ENCODE measurements around the gene AXDND1. TPM values are rescaled to one million over a fixed set of nuclear protein-coding genes. Genes with fewer than 3 reads are reported as not detected.
A peak's percentile ranks its signal among the peaks of the same experiment; 100 is the strongest.
"Not testable (repeated sequence)": the region's sequence is repeated elsewhere in the genome, so short reads cannot be mapped to it uniquely, and the experiment has no call there.

AXDND1 gene
- total and polyA plus RNA-seq, 9 donors: 0.13 to 0.28 (median 0.23) TPM; not detected in 3

DNA sequence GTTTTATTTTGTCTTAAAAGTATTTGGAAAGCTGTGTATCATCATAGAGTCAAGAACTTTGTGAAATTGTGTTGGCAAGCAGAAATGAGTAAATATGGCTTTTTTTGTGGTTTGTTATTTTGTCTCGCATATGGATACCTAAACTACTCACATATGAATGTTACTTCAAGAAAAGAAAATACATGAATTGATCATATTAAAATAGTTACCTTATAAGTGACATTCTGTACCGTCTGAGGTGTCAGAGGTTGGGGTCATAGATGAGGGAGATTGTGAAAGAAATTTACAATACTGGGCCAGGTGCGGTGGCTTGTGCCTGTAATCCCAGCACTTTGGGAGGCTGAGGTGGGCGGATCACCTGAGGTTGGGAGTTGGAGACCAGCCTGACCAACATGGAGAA, 31.3 kb upstream of the AXDND1 start:
- H3K9me3 ChIP-seq (replicated peaks; ENCODE audit: control insufficient read depth, low read depth, low read length): no peaks in the 10 kb centered on the region
- H3K4me3 ChIP-seq (ENCODE audit: low read length): no peak overlapping the region
- peaks cover 7% of the 10 kb centered on the region for H3K36me3 ChIP-seq (ENCODE audit: control insufficient read depth, insufficient read depth, low read length)
- DNase-seq: no peak
- H3K27ac ChIP-seq (ENCODE audit: low read length): no peak overlapping the region
- no peaks in the 10 kb centered on the region for H3K4me1 ChIP-seq (ENCODE audit: control insufficient read depth, insufficient read depth, low read length)
- WGBS (ENCODE audit: insufficient coverage): 90% methylated on average over 2 of the region's 4 CpGs
- H3K27me3 ChIP-seq (ENCODE audit: control insufficient read depth, insufficient read depth, low read length): no peaks in the 10 kb centered on the region

DNA sequence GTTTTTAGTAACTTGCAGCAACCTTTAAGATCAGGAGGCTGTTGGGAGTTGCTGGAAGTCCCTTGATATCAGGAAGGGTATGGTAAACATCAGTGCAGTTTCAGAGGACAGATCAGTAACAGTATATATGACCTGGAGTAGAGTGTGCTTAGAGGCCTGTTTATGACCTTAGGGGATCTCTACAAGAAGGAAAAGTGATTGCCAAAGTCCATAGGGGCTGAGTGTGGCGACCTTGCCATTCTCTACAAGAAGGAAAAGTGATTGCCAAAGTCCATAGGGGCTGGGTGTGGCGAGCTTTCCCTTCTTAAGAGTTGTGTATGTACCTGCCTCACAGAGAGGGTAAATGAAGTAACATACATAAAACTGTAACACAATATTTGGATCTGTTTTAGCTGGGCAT, 28.5 kb upstream of the AXDND1 start:
- no peak overlapping the region for H3K4me3 ChIP-seq (ENCODE audit: low read length)
- no peaks in the 10 kb centered on the region for H3K4me1 ChIP-seq (ENCODE audit: control insufficient read depth, insufficient read depth, low read length)
- H3K27ac ChIP-seq (ENCODE audit: low read length): no peak overlapping the region
- peaks cover 13% of the 10 kb centered on the region for H3K36me3 ChIP-seq (ENCODE audit: control insufficient read depth, insufficient read depth, low read length)
- DNase-seq: no peak
- H3K27me3 ChIP-seq (ENCODE audit: control insufficient read depth, insufficient read depth, low read length): no peaks in the 10 kb centered on the region
- H3K9me3 ChIP-seq (replicated peaks; ENCODE audit: control insufficient read depth, low read depth, low read length): no peaks in the 10 kb centered on the region
- WGBS (ENCODE audit: insufficient coverage): no CpG with 5 or more reads among the region's 2 CpGs

DNA sequence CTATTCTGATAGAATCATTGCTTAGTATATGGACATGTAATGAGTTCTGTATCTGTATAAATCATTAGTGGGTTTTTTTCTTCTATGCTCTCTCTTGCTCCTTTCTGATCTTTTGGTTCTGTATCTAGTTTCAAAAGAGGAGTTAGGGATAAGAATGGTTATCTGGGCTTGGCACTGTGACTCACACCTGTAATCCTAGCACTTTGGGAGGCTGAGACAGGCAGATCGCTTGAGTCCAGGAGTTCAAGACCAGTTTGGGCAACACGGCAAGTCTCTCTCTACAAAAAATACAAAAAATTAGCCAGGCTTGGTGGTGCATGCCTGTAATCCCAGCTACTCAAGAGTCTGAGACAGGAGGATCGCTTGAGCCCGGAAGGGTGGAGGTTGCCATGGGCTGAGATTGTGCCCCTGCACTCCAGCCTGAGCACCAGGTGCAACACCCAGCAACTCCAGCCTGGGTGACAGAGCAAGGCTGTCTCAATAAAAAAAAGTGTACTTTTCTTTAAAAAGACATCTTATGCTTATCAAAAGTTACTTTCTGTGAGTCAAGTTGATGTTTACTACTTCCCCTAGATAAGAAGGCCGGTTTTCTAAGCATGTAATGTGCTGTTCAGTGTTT, 27.7 kb upstream of the AXDND1 start:
- H3K27me3 ChIP-seq (ENCODE audit: control insufficient read depth, insufficient read depth, low read length): no peaks in the 10 kb centered on the region
- no peak overlapping the region for H3K27ac ChIP-seq (ENCODE audit: low read length)
- H3K4me3 ChIP-seq (ENCODE audit: low read length): no peak overlapping the region
- no peaks in the 10 kb centered on the region for H3K9me3 ChIP-seq (replicated peaks; ENCODE audit: control insufficient read depth, low read depth, low read length)
- no peak for DNase-seq
- 80% methylated on average over 4 of the region's 5 CpGs for WGBS (ENCODE audit: insufficient coverage)
- no peaks in the 10 kb centered on the region for H3K4me1 ChIP-seq (ENCODE audit: control insufficient read depth, insufficient read depth, low read length)
- peaks cover 13% of the 10 kb centered on the region for H3K36me3 ChIP-seq (ENCODE audit: control insufficient read depth, insufficient read depth, low read length)

DNA sequence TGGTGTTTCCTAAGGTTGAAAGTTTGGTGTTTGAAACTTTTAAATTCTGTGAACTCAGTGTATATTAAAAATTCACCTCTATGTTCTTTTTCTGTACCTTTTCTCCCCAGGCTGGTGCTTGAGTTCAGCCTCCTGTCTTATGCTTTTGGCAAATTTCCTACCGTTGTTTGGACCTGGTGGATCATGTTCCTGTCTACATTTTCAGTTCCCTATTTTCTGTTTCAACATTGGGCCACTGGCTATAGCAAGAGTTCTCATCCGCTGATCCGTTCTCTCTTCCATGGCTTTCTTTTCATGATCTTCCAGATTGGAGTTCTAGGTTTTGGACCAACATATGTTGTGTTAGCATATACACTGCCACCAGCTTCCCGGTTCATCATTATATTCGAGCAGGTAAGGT, 24.9 kb upstream of the AXDND1 start:
- H3K4me3 ChIP-seq (ENCODE audit: low read length): no peak overlapping the region
- H3K27me3 ChIP-seq (ENCODE audit: control insufficient read depth, insufficient read depth, low read length): no peaks in the 10 kb centered on the region
- peak; percentile 33 for DNase-seq
- no peaks in the 10 kb centered on the region for H3K9me3 ChIP-seq (replicated peaks; ENCODE audit: control insufficient read depth, low read depth, low read length)
- H3K36me3 ChIP-seq (ENCODE audit: control insufficient read depth, insufficient read depth, low read length): peaks cover 11% of the 10 kb centered on the region
- H3K4me1 ChIP-seq (ENCODE audit: control insufficient read depth, insufficient read depth, low read length): no peaks in the 10 kb centered on the region
- 64% methylated on average over 1 of the region's 5 CpGs for WGBS (ENCODE audit: insufficient coverage)
- H3K27ac ChIP-seq (ENCODE audit: low read length): no peak overlapping the region

DNA sequence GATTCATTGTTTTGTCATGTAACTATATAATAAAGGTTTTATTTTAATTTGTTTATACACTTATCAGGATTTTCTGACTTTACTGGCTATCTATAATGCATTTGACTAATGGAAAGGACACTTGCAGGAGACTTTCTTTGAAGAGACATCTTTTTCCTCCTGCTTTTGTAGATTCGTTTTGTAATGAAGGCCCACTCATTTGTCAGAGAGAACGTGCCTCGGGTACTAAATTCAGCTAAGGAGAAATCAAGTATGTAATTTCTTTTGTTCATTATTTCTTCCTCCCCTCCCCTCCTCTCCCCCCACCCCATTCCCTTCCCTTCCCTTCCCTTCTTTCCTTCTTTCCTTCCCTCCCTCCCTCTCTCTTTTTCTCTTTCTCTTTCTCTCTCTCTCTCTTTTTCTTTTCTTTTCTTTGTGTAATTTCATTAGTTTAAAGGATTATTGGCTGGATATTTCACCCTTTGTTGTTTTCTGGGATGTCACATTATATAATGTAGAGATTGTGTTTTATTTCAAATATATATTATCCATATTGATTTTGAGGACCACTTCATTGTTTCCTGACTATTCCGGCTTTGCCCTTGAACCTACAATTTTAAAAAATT, 23.7 kb upstream of the AXDND1 start:
- Histone ChIP-seq H3K9me3 (replicated peaks; ENCODE audit: control insufficient read depth, low read depth, low read length) (no peaks in the 10 kb centered on the region), H3K27me3 (ENCODE audit: control insufficient read depth, insufficient read depth, low read length) (no peaks in the 10 kb centered on the region), H3K27ac (ENCODE audit: low read length) (no peak overlapping the region), H3K4me1 (ENCODE audit: control insufficient read depth, insufficient read depth, low read length) (no peaks in the 10 kb centered on the region), H3K36me3 (ENCODE audit: control insufficient read depth, insufficient read depth, low read length) (peaks cover 11% of the 10 kb centered on the region), H3K4me3 (ENCODE audit: low read length) (no peak overlapping the region)
- no CpG with 5 or more reads among the region's 4 CpGs for WGBS (ENCODE audit: insufficient coverage)
- no peak for DNase-seq

DNA sequence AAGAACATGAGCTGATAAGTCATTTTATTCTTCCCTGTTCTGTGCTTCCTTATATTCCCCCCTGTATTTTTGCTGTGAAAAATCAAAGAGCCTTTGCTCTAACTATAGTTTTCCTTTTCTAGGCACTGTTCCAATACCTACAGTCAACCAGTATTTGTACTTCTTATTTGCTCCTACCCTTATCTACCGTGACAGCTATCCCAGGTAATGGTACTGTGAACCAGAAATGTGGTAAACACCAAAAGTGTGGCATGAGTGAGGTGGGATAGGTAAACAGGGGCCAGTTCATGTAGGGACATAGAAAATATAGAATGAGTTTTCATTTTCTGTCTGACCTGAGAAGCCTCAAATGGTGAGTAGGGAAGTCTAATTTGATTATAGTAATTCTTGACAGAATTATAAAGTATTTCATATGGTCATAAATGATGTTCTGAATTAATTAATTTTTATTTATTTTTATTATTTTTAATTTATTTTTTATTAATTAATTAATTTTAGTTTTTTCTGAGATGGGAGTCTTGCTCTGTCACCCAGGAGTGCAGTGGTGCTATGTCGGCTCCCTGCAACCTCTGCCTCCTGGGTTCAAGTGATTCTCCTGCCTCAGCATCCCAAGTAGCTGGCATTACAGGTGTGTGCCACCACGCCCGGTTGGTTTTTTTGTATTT, 22.9 kb upstream of the AXDND1 start:
- Histone ChIP-seq H3K4me3 (ENCODE audit: low read length) (no peak overlapping the region), H3K9me3 (replicated peaks; ENCODE audit: control insufficient read depth, low read depth, low read length) (no peaks in the 10 kb centered on the region), H3K27me3 (ENCODE audit: control insufficient read depth, insufficient read depth, low read length) (no peaks in the 10 kb centered on the region), H3K36me3 (ENCODE audit: control insufficient read depth, insufficient read depth, low read length) (peaks cover 11% of the 10 kb centered on the region), H3K27ac (ENCODE audit: low read length) (no peak overlapping the region), H3K4me1 (ENCODE audit: control insufficient read depth, insufficient read depth, low read length) (no peaks in the 10 kb centered on the region)
- WGBS (ENCODE audit: insufficient coverage): 83% methylated on average over 1 of the region's 4 CpGs
- DNase-seq: no peak

DNA sequence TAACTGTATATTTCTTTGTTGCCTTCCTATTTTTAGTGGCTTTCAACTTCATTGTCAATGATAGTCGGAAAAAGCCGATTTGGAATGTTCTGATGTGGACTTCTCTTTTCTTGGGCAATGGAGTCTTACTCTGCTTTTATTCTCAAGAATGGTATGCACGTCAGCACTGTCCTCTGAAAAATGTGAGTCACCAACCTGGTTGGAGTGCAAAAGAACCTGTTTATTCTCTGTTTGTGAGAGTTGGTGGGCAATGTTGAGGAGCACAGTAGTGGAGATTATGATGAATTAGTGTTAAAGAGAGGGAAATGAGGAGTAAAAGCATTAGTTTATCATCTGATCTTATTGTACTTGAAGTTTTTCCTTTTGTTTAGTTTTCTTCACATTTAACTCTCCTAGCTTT, 14.5 kb upstream of the AXDND1 start:
- Histone ChIP-seq H3K4me3 (ENCODE audit: low read length) (no peak overlapping the region), H3K27me3 (ENCODE audit: control insufficient read depth, insufficient read depth, low read length) (no peaks in the 10 kb centered on the region), H3K9me3 (replicated peaks; ENCODE audit: control insufficient read depth, low read depth, low read length) (no peaks in the 10 kb centered on the region), H3K36me3 (ENCODE audit: control insufficient read depth, insufficient read depth, low read length) (peaks cover 7% of the 10 kb centered on the region), H3K4me1 (ENCODE audit: control insufficient read depth, insufficient read depth, low read length) (no peaks in the 10 kb centered on the region), H3K27ac (ENCODE audit: low read length) (no peak overlapping the region)
- no peak for DNase-seq
- 100% methylated on average over 1 of the region's 3 CpGs for WGBS (ENCODE audit: insufficient coverage)

DNA sequence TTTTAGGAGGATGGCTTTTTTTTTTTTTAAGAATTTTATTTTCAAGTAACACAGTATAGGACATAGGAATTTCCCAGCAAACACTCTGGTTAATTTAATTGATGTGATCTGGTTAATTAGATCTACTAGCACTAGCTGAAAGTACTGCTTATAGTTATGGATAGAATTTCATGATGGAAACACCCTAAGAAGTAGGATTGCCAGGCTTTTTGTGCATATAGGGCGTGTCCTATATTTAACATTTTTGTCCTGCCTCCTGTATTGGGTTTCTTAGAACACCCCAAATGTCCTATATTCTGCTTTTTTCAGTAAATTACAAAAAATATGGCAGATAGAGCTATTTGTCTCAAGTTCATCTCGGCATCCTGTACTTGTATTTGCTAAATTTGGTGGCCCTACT, 13.5 kb upstream of the AXDND1 start:
- Histone ChIP-seq H3K4me3 (ENCODE audit: low read length) (no peak overlapping the region), H3K9me3 (replicated peaks; ENCODE audit: control insufficient read depth, low read depth, low read length) (no peaks in the 10 kb centered on the region), H3K4me1 (ENCODE audit: control insufficient read depth, insufficient read depth, low read length) (no peaks in the 10 kb centered on the region), H3K27me3 (ENCODE audit: control insufficient read depth, insufficient read depth, low read length) (no peaks in the 10 kb centered on the region), H3K27ac (ENCODE audit: low read length) (no peak overlapping the region), H3K36me3 (ENCODE audit: control insufficient read depth, insufficient read depth, low read length) (peaks cover 7% of the 10 kb centered on the region)
- DNase-seq: no peak
- WGBS (ENCODE audit: insufficient coverage): 100% methylated on average over 1 of the region's 2 CpGs

DNA sequence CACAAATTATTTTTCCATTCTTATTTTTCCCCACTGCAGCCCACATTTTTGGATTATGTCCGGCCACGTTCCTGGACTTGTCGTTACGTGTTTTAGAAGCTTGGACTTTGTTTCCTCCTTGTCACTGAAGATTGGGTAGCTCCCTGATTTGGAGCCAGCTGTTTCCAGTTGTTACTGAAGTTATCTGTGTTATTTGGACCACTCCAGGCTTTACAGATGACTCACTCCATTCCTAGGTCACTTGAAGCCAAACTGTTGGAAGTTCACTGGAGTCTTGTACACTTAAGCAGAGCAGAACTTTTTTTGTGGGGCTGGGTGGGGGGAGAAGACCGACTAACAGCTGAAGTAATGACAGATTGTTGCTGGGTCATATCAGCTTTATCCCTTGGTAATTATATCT, 12.2 kb upstream of the AXDND1 start:
- Histone ChIP-seq H3K27ac (ENCODE audit: low read length) (no peak overlapping the region), H3K4me1 (ENCODE audit: control insufficient read depth, insufficient read depth, low read length) (no peaks in the 10 kb centered on the region), H3K4me3 (ENCODE audit: low read length) (no peak overlapping the region), H3K27me3 (ENCODE audit: control insufficient read depth, insufficient read depth, low read length) (no peaks in the 10 kb centered on the region), H3K36me3 (ENCODE audit: control insufficient read depth, insufficient read depth, low read length) (peaks cover 4% of the 10 kb centered on the region), H3K9me3 (replicated peaks; ENCODE audit: control insufficient read depth, low read depth, low read length) (no peaks in the 10 kb centered on the region)
- WGBS (ENCODE audit: insufficient coverage): no CpG with 5 or more reads among the region's 5 CpGs
- peak; percentile 53 for DNase-seq

DNA sequence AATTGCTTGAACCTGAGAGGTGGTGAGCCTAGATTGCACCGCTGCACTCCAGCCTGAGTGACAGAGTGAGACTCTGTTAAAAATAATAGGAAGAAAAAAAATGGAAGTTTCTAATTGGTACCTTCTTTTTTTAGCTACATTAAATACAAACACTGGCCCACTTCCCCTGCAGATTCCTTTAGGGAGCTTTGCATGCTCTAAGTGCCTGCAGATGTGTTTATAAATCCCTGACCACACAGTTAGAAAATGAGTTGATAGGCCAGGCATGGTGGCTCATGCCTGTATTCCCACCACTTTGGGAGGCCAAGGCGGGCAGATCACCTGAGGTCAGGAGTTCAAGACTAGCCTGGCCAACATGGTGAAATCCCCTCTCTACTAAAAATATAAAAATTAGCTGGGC, 4.1 kb upstream of the AXDND1 start:
- H3K36me3 ChIP-seq (ENCODE audit: control insufficient read depth, insufficient read depth, low read length); H3K27ac ChIP-seq (ENCODE audit: low read length); H3K27me3 ChIP-seq (ENCODE audit: control insufficient read depth, insufficient read depth, low read length); DNase-seq; H3K9me3 ChIP-seq (replicated peaks; ENCODE audit: control insufficient read depth, low read depth, low read length); H3K4me3 ChIP-seq (ENCODE audit: low read length); H3K4me1 ChIP-seq (ENCODE audit: control insufficient read depth, insufficient read depth, low read length): not testable (repeated sequence)
- no CpG with 5 or more reads among the region's 2 CpGs for WGBS (ENCODE audit: insufficient coverage)
